Gastroesophageal sphincter (tissue), 4 donors: ENCODE measurements around the gene CRTC3. TPM values are rescaled to one million over a fixed set of nuclear protein-coding genes. Genes with fewer than 3 reads are reported as not detected.

ENCODE experiments used
- ATAC-seq: fragments of 150-250 bp; one replicate; pipeline ENCODE4 v1.9.1; 2016; ENCODE audit warnings: mild to moderate bottlenecking, moderate library complexity
- H3K27ac ChIP-seq, 4 donors: fragments of 200-600 bp; sonication (generic) in 3 of 4; 1 replicate in 3 of 4; 2 replicates in 1 of 4; pipeline ENCODE4 v1.5.1; 2016 to 2019
- H3K27me3 ChIP-seq: fragments of 200-600 bp; sonication (generic); one replicate; pipeline ENCODE4 v1.5.1; 2019
- H3K36me3 ChIP-seq, 2 donors: fragments of 200-600 bp; sonication (generic); one replicate each; pipeline ENCODE4 v1.5.1; 2019; ENCODE audit warnings: control low read depth in 1 of 2
- H3K4me1 ChIP-seq, 3 donors: fragments of 200-600 bp; sonication (generic); 1 replicate in 2 of 3; 2 replicates in 1 of 3; pipeline ENCODE4 v1.5.1; 2016 to 2019; ENCODE audit warnings: control low read depth in 2 of 3
- H3K4me3 ChIP-seq, 2 donors: fragments of 200-600 bp; sonication (generic); one replicate each; pipeline ENCODE4 v1.5.1; 2019; ENCODE audit warnings: mild to moderate bottlenecking in 1 of 2, moderate library complexity in 1 of 2
- H3K9me3 ChIP-seq, 3 donors: fragments of 200-600 bp; sonication (generic); one replicate each; pipeline ENCODE4 v1.5.1; 2017 to 2019; ENCODE audit warnings: control low read depth in 2 of 3
- EP300 ChIP-seq: sonication (generic); formaldehyde crosslinking; IDR thresholded peaks from one replicate; pipeline ENCODE4 v1.6.1; 2017; ENCODE audit warnings: antibody characterized with exemption, mild to moderate bottlenecking
- POLR2A ChIP-seq, 2 donors: fragments of 450-650 bp; IDR thresholded peaks; one replicate each; pipeline ENCODE4 v1.6.1; 2017; ENCODE audit warnings: antibody characterized with exemption in 2 of 2, mild to moderate bottlenecking in 2 of 2, moderate library complexity in 1 of 2
- POLR2AphosphoS5 ChIP-seq: sonication (generic); formaldehyde crosslinking; IDR thresholded peaks from one replicate; pipeline ENCODE4 v1.6.1; 2017; ENCODE audit warnings: antibody characterized with exemption
- WGBS, 2 donors: methylation state at CpG; one replicate each; pipeline ENCODE4 v1.1.5; 2018; ENCODE audit warnings: low coverage in 1 of 2; 5-methylcytosine and 5-hydroxymethylcytosine counted together
- total RNA-seq, 4 donors: library from RNA; depleted of rRNA; stranded (reverse); fragments of >200 nt; gene quantifications; one replicate each; pipeline ENCODE4 v1.1.0, GENCODE V29; 2016
- TF ChIP-seq, protein P1 (sequence below), 4 experiments: fragments of 200-600 bp in 2 of 4; fragments of 450-650 bp in 2 of 4; sonication (generic) in 1 of 4; IDR thresholded peaks; one replicate each; pipeline ENCODE4 v1.5.1; 2017 to 2019; ENCODE audit warnings: antibody characterized with exemption in 4 of 4, mild to moderate bottlenecking in 2 of 4, moderate library complexity in 2 of 4

Gene CRTC3
- total RNA-seq, 4 donors from 2014 or later: 44.5 to 68.6 (median 65.6) TPM

DNA sequence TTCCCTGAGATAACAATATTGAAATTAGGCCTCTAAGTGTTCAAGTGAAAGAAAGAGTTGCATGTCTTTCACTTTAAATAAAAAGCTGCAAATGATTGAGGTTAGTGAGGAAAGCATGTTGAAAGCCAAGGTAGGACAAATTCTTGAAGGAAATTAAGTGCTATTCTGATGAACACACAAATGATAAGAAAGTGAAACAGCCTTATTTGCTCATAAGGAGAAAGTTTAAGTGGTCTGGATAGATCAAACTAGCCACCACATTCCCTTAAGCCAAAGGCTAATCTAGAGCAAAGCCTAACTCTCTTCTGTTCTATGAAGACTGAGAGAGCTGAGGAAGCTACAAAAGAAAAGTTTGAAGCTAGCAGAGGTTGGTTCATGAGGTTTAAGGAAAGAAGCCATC, 36.1 kb downstream of the CRTC3 start:
- H3K27ac ChIP-seq: no peak overlapping the region
- no peaks in the 10 kb centered on the region for H3K36me3 ChIP-seq
- H3K4me3 ChIP-seq: no peak overlapping the region
- TF ChIP-seq POLR2AphosphoS5 (no peak), EP300 (no peak), POLR2A (IDR thresholded peaks at IDR 0.05) (no peak)
- TF ChIP-seq, protein P1, sequence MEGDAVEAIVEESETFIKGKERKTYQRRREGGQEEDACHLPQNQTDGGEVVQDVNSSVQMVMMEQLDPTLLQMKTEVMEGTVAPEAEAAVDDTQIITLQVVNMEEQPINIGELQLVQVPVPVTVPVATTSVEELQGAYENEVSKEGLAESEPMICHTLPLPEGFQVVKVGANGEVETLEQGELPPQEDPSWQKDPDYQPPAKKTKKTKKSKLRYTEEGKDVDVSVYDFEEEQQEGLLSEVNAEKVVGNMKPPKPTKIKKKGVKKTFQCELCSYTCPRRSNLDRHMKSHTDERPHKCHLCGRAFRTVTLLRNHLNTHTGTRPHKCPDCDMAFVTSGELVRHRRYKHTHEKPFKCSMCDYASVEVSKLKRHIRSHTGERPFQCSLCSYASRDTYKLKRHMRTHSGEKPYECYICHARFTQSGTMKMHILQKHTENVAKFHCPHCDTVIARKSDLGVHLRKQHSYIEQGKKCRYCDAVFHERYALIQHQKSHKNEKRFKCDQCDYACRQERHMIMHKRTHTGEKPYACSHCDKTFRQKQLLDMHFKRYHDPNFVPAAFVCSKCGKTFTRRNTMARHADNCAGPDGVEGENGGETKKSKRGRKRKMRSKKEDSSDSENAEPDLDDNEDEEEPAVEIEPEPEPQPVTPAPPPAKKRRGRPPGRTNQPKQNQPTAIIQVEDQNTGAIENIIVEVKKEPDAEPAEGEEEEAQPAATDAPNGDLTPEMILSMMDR (IDR thresholded peaks at IDR 0.05): no peak
- H3K9me3 ChIP-seq: no peaks in the 10 kb centered on the region
- ATAC-seq: no peak
- H3K27me3 ChIP-seq: no peaks in the 10 kb centered on the region
- peaks cover 17 to 60% (median 17%) of the 10 kb centered on the region in 3 donors for H3K4me1 ChIP-seq

DNA sequence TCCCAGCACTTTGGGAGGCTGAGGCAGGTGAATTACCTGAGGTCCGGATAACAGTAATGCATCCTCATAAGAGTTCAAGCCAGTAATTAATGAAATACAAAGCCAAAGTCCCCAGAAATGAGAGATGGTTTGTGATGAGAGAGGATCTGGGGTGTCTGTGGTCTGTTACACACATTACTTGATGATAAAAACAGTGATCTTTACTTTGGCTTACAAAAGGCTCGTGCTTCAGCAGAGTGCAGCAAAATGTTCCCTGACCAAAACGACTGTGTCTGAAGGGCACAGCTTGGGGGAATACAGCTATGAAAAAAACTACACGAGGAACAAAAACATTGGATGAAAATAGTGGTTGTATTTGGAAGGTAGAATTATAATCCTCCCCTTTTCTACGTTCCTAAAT, 40.9 kb downstream of the CRTC3 start:
- Histone ChIP-seq H3K9me3 (no peaks in the 10 kb centered on the region), H3K4me3 (no peak overlapping the region), H3K27me3 (no peaks in the 10 kb centered on the region), H3K36me3 (no peaks in the 10 kb centered on the region), H3K27ac (peak overlapping the region in 2 of 4 donors; percentile 4 to 40), H3K4me1 (peaks cover 0 to 36% (median 0%) of the 10 kb centered on the region in 3 donors)
- no peak for TF ChIP-seq POLR2A (IDR thresholded peaks at IDR 0.05)
- TF ChIP-seq, protein P1 (IDR thresholded peaks at IDR 0.05): no peak
- TF ChIP-seq EP300: no peak
- no peak for TF ChIP-seq POLR2AphosphoS5
- ATAC-seq: no peak
- 28 to 44% methylated on average over 5 of the region's 5 CpGs for WGBS, 2 donors

DNA sequence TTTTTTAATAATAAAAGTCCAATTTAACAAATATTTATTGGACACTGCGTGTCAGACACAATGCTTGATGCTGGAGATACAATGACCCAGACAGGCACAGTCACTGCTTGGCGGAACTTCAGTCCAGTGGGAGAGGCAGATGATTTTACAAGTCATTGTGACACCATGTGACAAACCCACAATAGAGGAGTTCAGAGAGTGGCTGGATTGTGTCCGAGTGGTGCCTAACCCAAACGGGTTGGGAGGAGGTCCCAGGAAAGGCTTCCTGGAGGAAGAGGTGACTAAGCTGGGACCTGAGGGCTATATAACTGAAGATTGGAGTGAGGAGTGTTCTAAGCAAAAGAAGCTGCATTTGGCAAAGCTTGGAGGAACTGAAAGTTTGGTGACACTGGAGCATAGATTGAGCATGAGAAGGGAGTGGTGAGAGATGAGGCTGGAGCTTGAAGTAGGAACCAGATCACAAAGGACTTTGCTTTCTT, 41.4 kb downstream of the CRTC3 start:
- Histone ChIP-seq H3K27me3 (no peaks in the 10 kb centered on the region), H3K36me3 (no peaks in the 10 kb centered on the region), H3K9me3 (no peaks in the 10 kb centered on the region), H3K4me3 (no peak overlapping the region), H3K4me1 (peaks cover 0 to 31% (median 0%) of the 10 kb centered on the region in 3 donors), H3K27ac (peak overlapping the region in 2 of 4 donors; percentile 4 to 42)
- peak; percentile 71 for ATAC-seq
- 52 to 62% methylated on average over 4 of the region's 4 CpGs for WGBS, 2 donors
- TF ChIP-seq POLR2A (IDR thresholded peaks at IDR 0.05) (no peak), POLR2AphosphoS5 (no peak), EP300 (no peak)
- TF ChIP-seq, protein P1 (IDR thresholded peaks at IDR 0.05): no peak

DNA sequence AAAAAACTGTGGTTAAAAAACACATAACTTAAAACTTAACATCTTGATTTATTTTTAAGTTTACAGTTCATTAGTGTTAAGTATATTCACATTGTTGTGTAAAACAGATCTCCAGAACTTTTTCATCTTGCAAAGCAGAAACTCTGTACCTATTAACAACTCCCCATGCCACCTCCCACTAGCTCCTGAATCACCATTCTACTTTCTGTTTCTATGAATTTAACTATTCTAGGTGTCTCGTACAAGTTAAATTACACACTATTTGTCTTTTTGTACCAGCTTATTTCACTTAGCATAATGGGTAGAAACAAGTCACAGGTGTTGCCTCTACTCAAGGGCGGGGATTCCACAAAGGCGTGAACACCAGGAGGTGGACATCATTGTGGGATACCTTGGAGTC, 43.2 kb downstream of the CRTC3 start:
- 89 to 95% methylated on average over 3 of the region's 3 CpGs for WGBS, 2 donors
- Histone ChIP-seq H3K4me1 (peaks cover 0 to 35% (median 0%) of the 10 kb centered on the region in 3 donors), H3K27me3 (no peaks in the 10 kb centered on the region), H3K9me3 (no peaks in the 10 kb centered on the region), H3K4me3 (no peak overlapping the region), H3K27ac (no peak overlapping the region), H3K36me3 (no peaks in the 10 kb centered on the region)
- no peak for ATAC-seq
- TF ChIP-seq POLR2AphosphoS5 (no peak), EP300 (no peak), POLR2A (IDR thresholded peaks at IDR 0.05) (no peak)
- TF ChIP-seq, protein P1 (IDR thresholded peaks at IDR 0.05): no peak

DNA sequence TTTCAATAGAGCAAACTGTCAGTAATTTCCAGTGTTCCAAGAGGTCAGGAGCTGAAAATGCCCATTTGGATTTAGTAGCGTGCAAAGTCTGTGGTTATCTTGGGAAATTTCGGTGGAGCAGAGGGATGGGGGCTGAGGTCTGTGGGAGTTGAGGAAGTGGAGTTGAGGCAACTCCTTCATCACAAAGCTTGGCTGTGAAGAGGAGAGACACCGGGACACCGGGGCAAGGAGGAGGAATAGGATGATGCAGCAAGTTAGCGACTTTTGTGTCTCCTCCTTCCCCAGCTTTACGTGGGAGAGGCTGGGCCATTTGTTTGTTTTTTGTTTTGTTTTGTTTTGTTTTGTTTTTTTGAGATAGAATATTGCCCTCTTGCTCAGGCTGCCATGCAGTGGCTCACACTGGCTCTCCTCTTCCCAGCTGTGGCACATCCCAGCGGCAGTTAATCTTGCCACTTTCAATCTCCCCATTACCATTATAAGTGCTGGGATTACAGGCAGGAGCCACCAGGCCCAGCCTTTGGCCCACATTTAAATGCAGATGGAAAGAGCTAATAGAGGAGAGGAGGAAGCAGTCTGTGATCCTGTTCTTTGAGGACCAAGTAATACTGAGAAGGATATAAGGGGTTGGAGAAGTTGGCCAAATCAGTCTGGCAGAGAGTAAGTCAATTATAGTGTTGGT, 47.1 kb downstream of the CRTC3 start:
- Histone ChIP-seq H3K36me3 (no peaks in the 10 kb centered on the region), H3K4me3 (no peak overlapping the region), H3K9me3 (no peaks in the 10 kb centered on the region), H3K27me3 (no peaks in the 10 kb centered on the region), H3K4me1 (peaks cover 0 to 42% (median 7%) of the 10 kb centered on the region in 3 donors), H3K27ac (no peak overlapping the region)
- TF ChIP-seq, protein P1 (IDR thresholded peaks at IDR 0.05): no peak
- TF ChIP-seq POLR2A (IDR thresholded peaks at IDR 0.05): no peak
- no peak for TF ChIP-seq POLR2AphosphoS5
- TF ChIP-seq EP300: no peak
- WGBS, 2 donors: 84 to 89% methylated on average over 6 to 7 of the region's 7 CpGs
- no peak for ATAC-seq
